A549 (cell line): Measurements from ENCODE around the gene NOS1AP. TPM values are rescaled to one million over a fixed set of nuclear protein-coding genes. Genes with fewer than 3 reads are reported as not detected.

Source experiments
- ATAC-seq, 2 experiments: fragments of 200-7000 bp in 1 of 2; fragments of >200 bp in 1 of 2; cut with Nextera tagmentation in 1 of 2; cut with Tn5 transposase in 1 of 2; 3 replicates each; pipeline versions ENCODE4 v1.8.0 to v1.9.1; 2018 to 2020; ENCODE audit warnings: mild to moderate bottlenecking in 1 of 2, moderate library complexity in 1 of 2
- CTCF ChIA-PET: fragments of 300-600 bp; sonication (Branson Sonifier 250); formaldehyde crosslinking; extraction: SDS; loops from one replicate; lab custom pipeline; 2021; ENCODE audit warnings: antibody characterized with exemption, inconsistent platforms; lab: Yijun Ruan, JAX
- POLR2A ChIA-PET: fragments of 350-600 bp; formaldehyde crosslinking; extraction: SDS; loops from one replicate; lab custom pipeline; 2021; ENCODE audit warnings: antibody characterized with exemption, inconsistent platforms; lab: Yijun Ruan, JAX
- DNase-seq, 2 experiments: peaks; one replicate each; pipeline versions ENCODE4 v3.0.0 to v3.0.0-alpha.2; 2011 to 2016; ENCODE audit warnings: low read depth in 1 of 2, low spot score in 1 of 2
- FAIRE-seq: peaks from 2 replicates; lab custom pipeline; 2011; peaks lifted over from hg19 to GRCh38; lab: Jason Lieb, UNC
- H3K27ac ChIP-seq, 2 experiments: fragments of >200 bp; sonication (Bioruptor Twin); formaldehyde crosslinking; 3 replicates each; pipeline ENCODE4 v1.5.1; 2016 to 2017
- H3K4me1 ChIP-seq: fragments of >200 bp; sonication (Bioruptor Twin); formaldehyde crosslinking; 3 replicates; pipeline ENCODE4 v1.6.1; 2016
- H3K4me2 ChIP-seq: fragments of >200 bp; sonication (Bioruptor Twin); formaldehyde crosslinking; 3 replicates; pipeline ENCODE4 v1.6.1; 2016
- H3K4me3 ChIP-seq: fragments of >200 bp; sonication (Bioruptor Twin); formaldehyde crosslinking; 3 replicates; pipeline ENCODE4 v1.5.1; 2016
- H3K9me3 ChIP-seq: fragments of >200 bp; sonication (Bioruptor Twin); formaldehyde crosslinking; 3 replicates; pipeline ENCODE4 v1.6.1; 2016
- ATOH8 ChIP-seq: fragments of 250-450 bp; sonication (Bioruptor Pico); IDR thresholded peaks from 2 replicates; pipeline ENCODE4 v1.5.0; 2020; ENCODE audit warnings: low read depth, mild to moderate bottlenecking, moderate library complexity
- CBX8 ChIP-seq: fragments of 200-600 bp; sonication (generic); IDR thresholded peaks from 2 replicates; pipeline ENCODE4 v1.6.1; 2016
- CHD4 ChIP-seq: fragments of 200-600 bp; sonication (generic); IDR thresholded peaks from 2 replicates; pipeline ENCODE4 v1.6.1; 2016; ENCODE audit warnings: antibody characterized with exemption, mild to moderate bottlenecking, borderline replicate concordance
- CTCF ChIP-seq: fragments of >200 bp; sonication (Bioruptor Twin); formaldehyde crosslinking; IDR thresholded peaks from 3 replicates; pipeline ENCODE4 v1.5.1; 2016
- EHMT2 ChIP-seq: fragments of 200-600 bp; sonication (generic); IDR thresholded peaks from 2 replicates; pipeline ENCODE4 v1.6.1; 2016; ENCODE audit warnings: antibody characterized with exemption, low read depth, mild to moderate bottlenecking, moderate library complexity
- EP300 ChIP-seq, 2 experiments: fragments of >200 bp; sonication (Bioruptor Twin); formaldehyde crosslinking; IDR thresholded peaks; 2 replicates in 1 of 2; 3 replicates in 1 of 2; pipeline ENCODE4 v1.6.1; 2016 to 2017
- FOSB ChIP-seq: fragments of 250-450 bp; sonication (Bioruptor Pico); IDR thresholded peaks from 2 replicates; pipeline ENCODE4 v1.5.0; 2020; ENCODE audit warnings: mild to moderate bottlenecking, moderate library complexity
- FOSL2 ChIP-seq, 2 experiments: fragments of 450-650 bp in 1 of 2; fragments of >200 bp in 1 of 2; sonication (Bioruptor Twin) in 1 of 2; formaldehyde crosslinking; IDR thresholded peaks; 2 replicates each; pipeline versions ENCODE4 v1.5.0 to v1.6.1; 2016 to 2020; ENCODE audit warnings: mild to moderate bottlenecking in 1 of 2, moderate library complexity in 1 of 2
- HDAC2 ChIP-seq: fragments of 200-600 bp; sonication (generic); IDR thresholded peaks from 2 replicates; pipeline ENCODE4 v1.6.1; 2016
- HEYL ChIP-seq: fragments of 250-450 bp; sonication (Bioruptor Pico); IDR thresholded peaks from 2 replicates; pipeline ENCODE4 v1.8.0; 2021; ENCODE audit warnings: mild to moderate bottlenecking, moderate library complexity
- JUN ChIP-seq, 2 experiments: fragments of >200 bp; sonication (Bioruptor Twin); formaldehyde crosslinking; IDR thresholded peaks; 2 replicates in 1 of 2; 3 replicates in 1 of 2; pipeline ENCODE4 v1.6.1; 2016 to 2017
- JUNB ChIP-seq: fragments of >200 bp; sonication (Bioruptor Twin); formaldehyde crosslinking; IDR thresholded peaks from 2 replicates; pipeline ENCODE4 v1.6.1; 2016
- MAX ChIP-seq: IDR thresholded peaks from 2 replicates; pipeline ENCODE4 v1.6.1; 2012
- NFE2L2 ChIP-seq: fragments of 150-350 bp; conservative IDR thresholded peaks from 2 replicates; pipeline ENCODE4 v1.6.1; 2014; ENCODE audit warnings: low read length
- NPAS2 ChIP-seq: fragments of 250-450 bp; sonication (Bioruptor Pico); IDR thresholded peaks from 2 replicates; pipeline ENCODE4 v1.8.0; 2022; ENCODE audit warnings: mild to moderate bottlenecking, moderate library complexity, borderline replicate concordance
- PBX3 ChIP-seq: IDR thresholded peaks from 2 replicates; pipeline ENCODE4 v1.6.1; 2012
- POLR2A ChIP-seq: IDR thresholded peaks from 2 replicates; pipeline ENCODE4 v1.6.1; 2012; ENCODE audit warnings: mild to moderate bottlenecking, low read length
- POLR2AphosphoS2 ChIP-seq: conservative IDR thresholded peaks from 2 replicates; pipeline ENCODE4 v1.6.1; 2012; ENCODE audit warnings: low read length, improper control_type of control experiment, inconsistent platforms
- RARB ChIP-seq: fragments of 250-450 bp; sonication (Bioruptor Pico); IDR thresholded peaks from 2 replicates; pipeline ENCODE4 v1.8.0; 2021; ENCODE audit warnings: mild to moderate bottlenecking, moderate library complexity
- RCOR1 ChIP-seq: fragments of 150-350 bp; IDR thresholded peaks from 2 replicates; pipeline ENCODE4 v1.6.1; 2014; ENCODE audit warnings: antibody characterized with exemption, low read length, low read depth
- RFX5 ChIP-seq: fragments of 450-650 bp; IDR thresholded peaks from 2 replicates; pipeline ENCODE4 v1.7.1; 2014; ENCODE audit warnings: antibody characterized with exemption, mild to moderate bottlenecking, moderate library complexity
- SMC3 ChIP-seq: fragments of >200 bp; sonication (Bioruptor Twin); formaldehyde crosslinking; IDR thresholded peaks from 3 replicates; pipeline ENCODE4 v1.6.1; 2018; ENCODE audit warnings: inconsistent platforms
- SREBF2 ChIP-seq: fragments of 450-650 bp; IDR thresholded peaks from 2 replicates; pipeline ENCODE4 v1.6.1; 2014; ENCODE audit warnings: mild to moderate bottlenecking, moderate library complexity
- ZNF302 ChIP-seq: fragments of 250-450 bp; sonication (Bioruptor Pico); IDR thresholded peaks from 2 replicates; pipeline ENCODE4 v1.9.0; 2021; ENCODE audit warnings: inconsistent platforms, mild to moderate bottlenecking, moderate library complexity
- WGBS: methylation state at CpG from one replicate; pipeline ENCODE4 v1.1.6; 2017; ENCODE audit errors: missing lambda C conversion rate; 5-methylcytosine and 5-hydroxymethylcytosine counted together
- polyA plus RNA-seq, 4 experiments: library from polyadenylated mRNA; depleted of rRNA in 3 of 4; stranded (reverse); fragments of >200 nt; fragmentation: RNase III in 1 of 4; extraction: RNeasy Plus Mini Kit Qiagen cat#74134 plus additional on column Dnase treatment in 1 of 4; gene quantifications; 2 replicates in 3 of 4; 3 replicates in 1 of 4; pipeline ENCODE4 v1.2.3, GENCODE V29; 2011 to 2017
- TF ChIP-seq, protein P1 (sequence below): IDR thresholded peaks from 2 replicates; pipeline ENCODE4 v1.6.1; 2012; ENCODE audit warnings: low read depth, borderline replicate concordance
- TF ChIP-seq, protein P2 (sequence below): fragments of >200 bp; sonication (Bioruptor Twin); formaldehyde crosslinking; IDR thresholded peaks from 3 replicates; pipeline ENCODE4 v1.6.1; 2016

The NOS1AP gene
- polyA plus RNA-seq, 2 of the 4 experiments (the other 2 are of a cell fraction), result 0.17 to 0.25 TPM

- no peak overlapping the region for H3K27ac ChIP-seq
- FAIRE-seq (no peak), ATAC-seq (no peak), DNase-seq (no peak)
- no peak overlapping the region for H3K4me3 ChIP-seq
- ChIA-PET CTCF (interaction anchor here (1.0 to 1.6 kb wide), 5 partner anchors 10 to 181 kb away, joined by 3 to 5 read pairs (median 4); no protein-coding TSS in a partner anchor), POLR2A (no interaction called here)
- H3K4me2 ChIP-seq, result no peak overlapping the region
- 31% methylated on average over 2 of the region's 2 CpGs for WGBS
- no peaks in the 10 kb centered on the region for H3K4me1 ChIP-seq
- TF ChIP-seq MAX, result no peak
- no peak for TF ChIP-seq HDAC2
- TF ChIP-seq HEYL (CRISPR knock-in tag), result no peak
- no peak for TF ChIP-seq ZNF302 (CRISPR knock-in tag)
- no peak for TF ChIP-seq JUNB
- no peaks in the 10 kb centered on the region for H3K9me3 ChIP-seq
These were observed 167.1 kb downstream of the NOS1AP start for GRCh38 chr1:162236618-162237017.

- ATAC-seq, result no peak
- 10% methylated on average over 4 of the region's 4 CpGs for WGBS
- POLR2A ChIA-PET, result no interaction called here
These were observed 171.1 kb downstream of the NOS1AP start for GRCh38 chr1:162240577-162240976.

GRCh38 chr1:162242804-162243203 is 173.3 kb downstream of the NOS1AP start:
- 72% methylated on average over 6 of the region's 6 CpGs for WGBS
- Histone ChIP-seq H3K4me2 (no peak overlapping the region), H3K4me1 (no peaks in the 10 kb centered on the region), H3K27ac (no peak overlapping the region), H3K4me3 (no peak overlapping the region), H3K9me3 (no peaks in the 10 kb centered on the region)
- no peak for ATAC-seq
- CTCF ChIA-PET, result interaction anchor here (1.0 kb wide), 1 partner anchor 13 kb away, joined by 3 read pairs; no protein-coding TSS in a partner anchor
- no peak for DNase-seq
- no peak for FAIRE-seq
- POLR2A ChIA-PET, result no interaction called here
- TF ChIP-seq SREBF2 (no peak), NFE2L2 (no peak), POLR2AphosphoS2 (no peak), CHD4 (no peak), ATOH8 (CRISPR knock-in tag) (no peak), CBX8 (no peak), NPAS2 (CRISPR knock-in tag) (no peak), FOSL2 (IDR thresholded peaks at IDR 0.05) (no peak), FOSL2 (CRISPR knock-in tag; IDR thresholded peaks at IDR 0.05) (no peak), FOSB (CRISPR knock-in tag) (no peak), JUNB (no peak), EHMT2 (no peak), RCOR1 (no peak)
- TF ChIP-seq, protein P1, sequence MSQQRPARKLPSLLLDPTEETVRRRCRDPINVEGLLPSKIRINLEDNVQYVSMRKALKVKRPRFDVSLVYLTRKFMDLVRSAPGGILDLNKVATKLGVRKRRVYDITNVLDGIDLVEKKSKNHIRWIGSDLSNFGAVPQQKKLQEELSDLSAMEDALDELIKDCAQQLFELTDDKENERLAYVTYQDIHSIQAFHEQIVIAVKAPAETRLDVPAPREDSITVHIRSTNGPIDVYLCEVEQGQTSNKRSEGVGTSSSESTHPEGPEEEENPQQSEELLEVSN, result no peak

More at GRCh38 chr1:162240577-162240976, 171.1 kb downstream of the NOS1AP start:
- Histone ChIP-seq H3K4me3 (no peak overlapping the region), H3K4me1 (no peaks in the 10 kb centered on the region)
- TF ChIP-seq MAX (no peak), EP300 (IDR thresholded peaks at IDR 0.05) (no peak), PBX3 (no peak), ZNF302 (CRISPR knock-in tag) (no peak), RFX5 (no peak), RARB (CRISPR knock-in tag) (no peak), POLR2AphosphoS2 (no peak), JUN (IDR thresholded peaks at IDR 0.05) (no peak), CTCF (no peak), POLR2A (no peak), SMC3 (no peak)
- TF ChIP-seq, protein P2, sequence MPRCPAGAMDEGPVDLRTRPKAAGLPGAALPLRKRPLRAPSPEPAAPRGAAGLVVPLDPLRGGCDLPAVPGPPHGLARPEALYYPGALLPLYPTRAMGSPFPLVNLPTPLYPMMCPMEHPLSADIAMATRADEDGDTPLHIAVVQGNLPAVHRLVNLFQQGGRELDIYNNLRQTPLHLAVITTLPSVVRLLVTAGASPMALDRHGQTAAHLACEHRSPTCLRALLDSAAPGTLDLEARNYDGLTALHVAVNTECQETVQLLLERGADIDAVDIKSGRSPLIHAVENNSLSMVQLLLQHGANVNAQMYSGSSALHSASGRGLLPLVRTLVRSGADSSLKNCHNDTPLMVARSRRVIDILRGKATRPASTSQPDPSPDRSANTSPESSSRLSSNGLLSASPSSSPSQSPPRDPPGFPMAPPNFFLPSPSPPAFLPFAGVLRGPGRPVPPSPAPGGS, result no peak
- TF ChIP-seq, all 56 proteins: peak for 0
- CTCF ChIA-PET, result no interaction called here
- no peak overlapping the region for H3K4me2 ChIP-seq
- no peaks in the 10 kb centered on the region for H3K9me3 ChIP-seq
- no peak overlapping the region for H3K27ac ChIP-seq
- no peak for DNase-seq
- FAIRE-seq, result no peak
